ENCODE results near the gene TSPAN31.

DNA sequence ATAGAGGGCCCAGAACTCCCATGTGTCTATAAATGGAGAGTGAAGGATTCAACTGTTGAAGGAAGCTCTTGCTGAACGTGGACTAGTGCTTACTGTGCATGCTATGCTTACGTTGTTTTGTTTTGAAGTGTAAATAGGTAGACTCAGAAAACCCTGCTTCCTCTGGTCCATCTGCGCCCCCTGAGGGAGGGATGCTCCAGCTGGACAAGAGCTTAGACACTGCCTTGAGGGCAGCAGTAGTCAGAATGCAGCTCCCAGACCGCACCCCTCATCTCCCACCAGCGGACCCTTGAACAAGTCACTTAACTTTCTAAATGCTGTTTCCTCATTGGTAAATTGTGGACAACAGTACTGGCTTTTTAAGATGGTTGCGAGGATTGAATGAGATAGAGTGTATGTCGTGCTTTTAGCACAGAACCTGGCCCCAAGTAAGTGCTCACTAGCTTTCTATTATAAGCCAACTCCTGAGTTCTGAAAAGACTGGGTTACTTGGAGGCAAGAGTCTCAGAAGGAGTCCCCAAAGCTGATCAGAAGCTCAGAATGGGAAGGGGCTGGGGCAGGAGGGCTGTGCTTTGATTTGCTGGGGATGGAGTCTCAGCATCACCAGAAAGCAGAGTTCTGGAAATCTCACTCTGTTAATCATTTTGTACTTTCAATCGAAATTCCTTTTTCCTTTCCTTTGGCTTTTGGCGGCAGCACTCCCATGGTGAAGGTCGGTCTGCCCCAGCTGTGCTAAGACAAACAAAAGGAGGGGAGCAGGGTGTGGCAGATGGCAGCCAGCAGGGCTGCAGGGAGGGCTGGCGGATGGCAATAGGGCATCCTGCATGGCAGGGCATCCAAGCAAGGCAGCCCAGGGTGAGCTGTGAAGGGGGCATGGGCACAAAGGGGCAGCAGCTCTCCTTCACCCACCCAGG is 21.9 kb upstream of the TSPAN31 start:
- TF ChIP-seq, protein P1, sequence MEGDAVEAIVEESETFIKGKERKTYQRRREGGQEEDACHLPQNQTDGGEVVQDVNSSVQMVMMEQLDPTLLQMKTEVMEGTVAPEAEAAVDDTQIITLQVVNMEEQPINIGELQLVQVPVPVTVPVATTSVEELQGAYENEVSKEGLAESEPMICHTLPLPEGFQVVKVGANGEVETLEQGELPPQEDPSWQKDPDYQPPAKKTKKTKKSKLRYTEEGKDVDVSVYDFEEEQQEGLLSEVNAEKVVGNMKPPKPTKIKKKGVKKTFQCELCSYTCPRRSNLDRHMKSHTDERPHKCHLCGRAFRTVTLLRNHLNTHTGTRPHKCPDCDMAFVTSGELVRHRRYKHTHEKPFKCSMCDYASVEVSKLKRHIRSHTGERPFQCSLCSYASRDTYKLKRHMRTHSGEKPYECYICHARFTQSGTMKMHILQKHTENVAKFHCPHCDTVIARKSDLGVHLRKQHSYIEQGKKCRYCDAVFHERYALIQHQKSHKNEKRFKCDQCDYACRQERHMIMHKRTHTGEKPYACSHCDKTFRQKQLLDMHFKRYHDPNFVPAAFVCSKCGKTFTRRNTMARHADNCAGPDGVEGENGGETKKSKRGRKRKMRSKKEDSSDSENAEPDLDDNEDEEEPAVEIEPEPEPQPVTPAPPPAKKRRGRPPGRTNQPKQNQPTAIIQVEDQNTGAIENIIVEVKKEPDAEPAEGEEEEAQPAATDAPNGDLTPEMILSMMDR (IDR thresholded peaks at IDR 0.05), result no peak
- no peak for TF ChIP-seq POLR2A (IDR thresholded peaks at IDR 0.05)

Data from uterus (tissue), 2 donors.